Activated naive CD4-positive, alpha-beta T cell treated with Interleukin-2 at 50 U/mL for 16 hours (primary cell): ENCODE results near the gene PLSCR1.
"Not testable (repeated sequence)": the region's sequence is repeated elsewhere in the genome, so short reads cannot be mapped to it uniquely, and the experiment has no call there.

Source experiments
- DNase-seq: peaks from one replicate; pipeline ENCODE4 v3.0.0-alpha.2; 2020

PLSCR1 gene

DNA sequence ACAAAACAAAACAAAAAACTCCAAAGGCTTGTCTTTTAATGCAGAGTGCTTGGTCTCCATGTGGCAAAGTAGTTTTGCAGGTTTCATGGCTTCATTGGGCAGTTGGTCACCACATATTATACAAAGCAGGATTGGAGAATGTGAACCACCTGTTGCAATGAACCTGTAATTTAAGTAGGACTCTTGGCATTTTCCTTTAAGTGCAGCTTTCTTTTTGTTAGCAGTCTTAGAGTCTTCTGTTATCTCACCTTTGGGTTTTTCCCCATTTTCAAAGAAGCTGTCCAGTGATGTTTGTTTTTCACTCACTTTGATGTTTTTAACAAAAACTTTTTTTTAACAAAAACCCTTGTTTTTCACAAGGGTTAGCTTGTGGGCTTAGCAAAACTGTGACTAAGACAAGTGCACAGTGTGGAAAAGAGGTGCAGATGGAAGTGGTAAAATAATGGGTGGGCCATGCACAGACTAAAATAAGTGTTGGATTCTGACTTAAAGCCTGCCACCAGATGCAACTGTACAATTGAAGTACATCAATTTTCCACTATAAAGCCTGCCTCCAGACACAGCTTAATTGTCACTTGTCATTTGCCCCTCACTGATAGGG, 2.9 kb upstream of the PLSCR1 start:
- no peak for DNase-seq

DNA sequence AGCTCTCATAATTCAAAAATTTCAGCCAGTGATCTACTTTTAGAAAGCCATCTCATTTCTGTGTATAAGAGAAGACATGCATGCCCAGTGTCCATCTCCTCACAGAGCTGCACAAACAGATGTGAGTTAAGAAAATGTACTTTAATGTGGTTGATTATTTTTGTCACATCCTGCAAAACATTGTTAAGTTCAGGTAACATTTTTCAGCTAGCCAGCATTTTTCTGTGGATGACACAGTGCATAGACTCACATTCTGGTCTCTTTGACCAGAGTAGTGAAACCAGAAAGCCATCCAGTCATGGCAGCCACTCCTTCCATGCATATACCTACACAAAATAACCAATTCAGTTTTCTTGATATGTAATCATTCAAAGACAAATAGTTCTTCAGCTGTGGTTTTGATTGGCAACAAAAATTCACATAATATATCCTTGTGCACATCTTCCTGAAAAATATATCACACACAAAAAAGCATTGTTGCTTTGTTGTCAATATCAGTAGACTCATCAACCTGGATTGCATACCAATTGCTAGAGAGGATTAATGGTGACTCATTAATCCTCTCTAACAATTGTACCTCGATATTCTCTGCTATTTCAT, 2.1 kb upstream of the PLSCR1 start:
- no peak for DNase-seq

DNA sequence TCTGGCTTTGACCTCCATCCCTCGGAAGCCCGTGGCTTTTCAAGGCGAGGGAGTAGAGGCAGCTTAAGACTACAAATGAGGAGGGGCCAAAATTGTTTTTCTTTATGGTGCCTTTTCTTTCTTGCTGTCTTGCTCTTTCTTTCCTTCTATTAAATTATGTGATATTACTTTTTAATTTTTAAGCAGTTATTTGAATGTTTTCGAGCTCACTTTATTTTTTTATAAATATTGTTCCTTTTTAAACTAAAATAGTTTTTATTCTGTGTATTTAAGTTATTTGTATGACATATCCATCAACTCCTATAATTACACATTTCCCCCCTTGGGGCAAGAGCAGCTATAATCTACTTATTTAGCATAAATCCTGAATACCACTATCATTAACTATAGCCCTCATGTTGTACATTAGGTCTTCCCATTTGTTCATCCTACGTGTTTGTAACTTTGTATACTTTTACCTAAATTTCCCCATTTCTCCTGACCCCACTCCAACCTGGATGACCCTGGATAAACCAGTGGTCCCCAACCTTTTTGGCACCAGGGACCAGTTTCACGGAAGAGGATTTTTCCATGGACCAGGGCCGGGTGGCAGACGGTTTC, 622 bp upstream of the PLSCR1 start:
- no peak for DNase-seq

DNA sequence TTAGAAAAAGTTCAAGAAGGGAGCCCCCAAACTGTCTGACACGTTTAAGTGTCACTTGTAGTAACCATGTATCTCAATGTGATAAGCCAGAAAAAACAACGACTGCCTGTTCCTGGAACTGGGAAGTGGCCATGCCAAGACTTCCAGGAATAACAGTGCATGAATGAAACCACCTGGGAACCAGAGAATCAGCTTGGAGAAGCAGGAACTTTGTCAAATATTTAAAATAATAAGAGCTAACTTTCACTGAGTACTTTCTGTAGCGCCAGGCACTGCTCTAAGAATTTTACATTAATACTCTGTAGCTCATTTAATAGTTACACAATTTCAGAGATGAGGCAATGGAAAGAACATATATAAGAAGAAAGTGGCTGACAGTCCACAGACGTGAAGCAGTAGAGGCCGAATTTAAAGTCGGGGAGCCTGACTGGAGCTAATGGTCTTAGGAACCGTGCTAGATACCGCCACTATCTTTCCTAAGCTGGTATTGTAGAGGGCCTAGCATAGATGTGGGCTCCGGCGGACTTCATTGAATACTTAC, 876 bp downstream of the PLSCR1 start:
- DNase-seq, result no peak

DNA sequence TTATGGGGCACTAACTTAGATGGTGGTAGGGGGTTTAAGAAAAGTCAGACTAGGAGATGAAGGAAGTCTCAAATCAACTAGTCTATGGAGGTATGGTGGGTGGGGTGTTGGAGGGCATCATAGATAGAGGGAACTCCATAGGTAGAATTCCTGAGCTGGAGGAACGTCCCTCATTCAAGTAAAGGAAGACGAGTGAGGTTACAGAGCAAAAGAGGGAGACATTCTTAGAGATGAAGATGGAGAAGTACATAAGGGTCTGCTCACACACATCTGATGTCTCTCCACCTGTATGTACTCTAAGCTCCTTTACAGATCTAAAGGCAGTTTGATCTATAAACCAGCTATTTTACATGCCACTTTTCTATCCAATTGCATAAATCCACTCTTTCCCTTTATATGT, 1.4 kb downstream of the PLSCR1 start:
- no peak for DNase-seq

DNA sequence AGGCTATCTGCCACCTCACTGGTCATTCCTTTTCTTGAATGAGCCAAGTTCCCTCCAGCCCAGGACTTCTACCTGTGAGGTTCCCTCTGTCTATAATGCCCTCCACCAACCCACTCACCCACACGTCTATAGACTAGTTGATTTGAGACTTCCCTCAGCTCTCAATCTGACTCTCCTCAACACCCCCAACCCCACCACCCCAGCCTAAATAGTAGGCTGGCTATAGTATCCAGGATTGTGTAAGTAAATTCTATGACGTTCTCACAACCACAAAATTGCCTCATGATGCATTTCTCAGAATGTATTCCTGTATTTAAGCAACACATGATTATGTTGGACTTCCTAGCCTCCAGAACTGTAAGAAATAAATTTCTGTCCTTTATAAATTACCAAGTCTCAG, 2.2 kb downstream of the PLSCR1 start:
- no peak for DNase-seq

DNA sequence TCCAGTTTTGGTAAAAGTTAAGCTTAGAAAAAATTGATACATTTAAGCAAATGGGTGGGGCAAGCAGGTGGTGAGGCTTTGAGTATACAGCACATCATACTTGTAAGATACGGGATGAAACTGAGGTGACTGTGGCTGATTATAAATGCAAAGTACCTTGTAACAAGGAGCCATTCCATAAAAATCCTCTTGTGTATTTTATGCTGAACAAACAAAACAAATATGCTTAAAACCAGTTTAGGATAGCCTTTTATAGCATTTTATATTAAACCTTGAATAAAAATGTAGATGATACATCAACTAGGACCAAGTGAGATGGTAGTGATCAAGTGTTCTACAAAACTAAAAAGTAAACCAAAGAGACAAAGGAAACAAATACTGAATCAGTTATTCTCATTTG, 3.4 kb downstream of the PLSCR1 start:
- no peak for DNase-seq

DNA sequence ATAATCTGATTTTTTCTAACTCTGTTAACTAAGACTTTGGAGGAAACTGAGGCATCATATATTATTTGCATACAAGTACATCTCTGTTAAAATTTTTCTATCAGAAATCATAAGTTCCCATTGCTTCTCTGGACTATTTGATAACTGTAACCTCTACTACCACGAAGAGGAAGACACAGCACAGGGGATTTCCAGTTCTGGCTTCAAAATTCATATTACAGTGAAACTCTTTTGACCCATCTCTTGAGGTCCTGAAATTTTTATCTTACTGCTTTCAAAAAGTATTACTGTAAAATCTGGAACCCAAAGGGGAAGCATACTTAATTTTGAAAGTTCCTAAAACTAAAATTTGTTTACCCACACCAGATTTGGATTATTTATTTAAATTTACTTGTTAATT, 4.2 kb downstream of the PLSCR1 start:
- no peak for DNase-seq

DNA sequence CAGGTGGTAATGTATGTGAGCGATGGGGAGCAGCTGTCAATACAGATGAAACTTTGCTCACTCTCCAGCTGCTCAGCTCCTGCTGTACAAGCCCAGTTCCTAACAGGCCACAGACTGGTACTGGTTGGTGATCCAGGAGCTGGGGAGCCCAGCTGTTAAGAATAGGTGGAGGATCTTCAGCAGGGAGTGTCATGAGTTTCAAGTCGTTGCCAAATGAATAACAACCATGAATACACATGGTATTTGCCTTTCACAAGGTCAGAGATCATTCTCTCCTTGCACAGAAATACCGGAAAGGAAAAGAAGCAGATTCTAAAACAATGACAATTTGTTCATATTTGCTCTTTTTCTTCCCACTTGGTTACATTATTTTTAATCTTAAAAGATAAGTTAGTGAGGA, 5.1 kb downstream of the PLSCR1 start:
- DNase-seq, result no peak

DNA sequence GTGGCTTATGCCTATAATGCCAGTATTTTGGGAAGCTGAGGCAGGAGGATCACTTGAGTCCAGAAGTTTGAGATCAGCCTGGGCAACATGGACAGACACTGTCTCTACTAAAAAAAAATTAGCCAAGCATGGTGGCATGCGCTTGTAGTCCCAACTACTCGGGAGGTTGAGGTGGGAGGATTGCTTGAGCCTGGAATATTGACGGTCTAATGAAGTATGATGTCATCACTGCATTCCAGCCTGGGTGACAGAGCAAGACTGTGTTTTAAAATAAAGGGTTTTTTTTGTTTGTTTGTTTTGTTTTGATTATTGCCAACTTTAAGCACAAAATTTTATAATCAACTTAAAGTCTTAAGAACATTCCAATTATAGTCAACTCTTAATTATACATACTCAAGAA, 6.8 kb downstream of the PLSCR1 start:
- DNase-seq, result no peak

DNA sequence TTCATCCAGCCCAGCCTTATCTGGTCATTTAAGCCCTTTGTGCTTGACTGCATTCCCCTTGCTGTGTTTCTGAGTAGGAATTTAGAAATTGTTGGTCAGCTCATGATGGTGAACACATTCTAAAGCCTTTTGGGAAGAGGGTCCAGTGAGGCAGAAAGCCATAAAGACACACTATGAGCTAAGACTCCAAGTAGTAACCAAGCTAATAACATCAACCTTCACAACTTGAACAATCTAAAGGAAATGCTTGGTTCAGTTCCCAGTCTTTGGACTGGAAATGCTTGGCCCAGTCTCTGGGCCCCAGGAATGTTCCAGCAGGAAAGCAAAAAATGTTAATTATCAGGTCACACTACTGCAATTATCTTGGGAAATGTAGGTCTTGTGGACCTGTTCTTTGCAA, 7.7 kb downstream of the PLSCR1 start:
- no peak for DNase-seq

DNA sequence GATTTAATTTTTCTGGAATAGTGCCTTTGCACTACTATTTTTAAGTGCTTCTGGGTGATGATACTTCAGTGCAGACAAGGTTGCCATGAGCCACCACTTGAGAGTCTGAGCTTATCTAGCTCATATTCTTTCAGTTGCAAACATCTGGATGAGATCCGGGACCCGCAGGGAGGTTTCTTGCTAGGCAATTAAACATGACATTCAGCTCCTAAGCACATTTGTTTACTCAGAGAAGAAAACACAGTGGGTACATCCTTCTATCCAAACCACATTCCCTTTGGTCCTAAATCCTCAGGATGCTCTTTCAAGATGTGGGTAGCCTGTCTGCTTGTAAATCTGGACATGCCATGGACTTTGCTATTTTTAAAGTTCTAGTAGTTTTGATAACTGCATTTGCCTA, 12.0 kb downstream of the PLSCR1 start:
- no peak for DNase-seq

DNA sequence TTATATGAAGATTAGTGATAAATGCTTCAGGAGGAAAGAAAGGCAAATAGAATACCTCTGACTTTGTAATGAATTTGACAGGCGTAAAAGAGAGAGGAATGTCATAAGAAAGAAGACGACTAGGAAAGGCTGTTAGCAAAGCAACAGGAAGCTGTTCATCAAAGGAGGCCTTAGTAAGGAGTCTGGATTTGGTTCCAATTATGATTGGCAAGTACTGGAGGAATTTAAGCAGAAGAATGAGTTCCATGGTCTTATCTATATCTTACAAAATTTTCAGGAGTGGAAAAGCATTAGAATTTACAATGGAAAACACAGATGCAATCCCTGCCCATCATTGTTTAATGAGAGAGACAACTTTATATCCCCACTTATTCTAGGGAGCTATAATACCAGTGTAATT, 13.8 kb downstream of the PLSCR1 start:
- DNase-seq, result no peak

DNA sequence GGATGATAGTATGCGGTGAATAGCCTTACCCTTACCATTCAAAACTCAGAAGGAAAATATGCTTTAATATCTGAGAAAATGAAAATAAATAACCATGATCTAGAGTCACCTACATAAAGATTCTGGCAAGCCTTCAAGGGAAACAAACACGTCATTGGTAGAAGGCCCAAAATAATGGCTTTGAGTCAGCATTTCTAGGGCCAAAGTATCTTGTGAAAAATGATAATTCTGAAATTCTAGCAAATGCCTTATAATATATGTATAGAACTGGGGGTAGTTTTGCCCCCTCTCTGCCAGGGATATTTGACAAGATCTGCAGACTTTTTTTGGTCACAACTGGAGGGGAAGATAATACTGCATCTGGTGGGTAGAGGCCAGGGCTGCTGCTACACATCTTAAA, 15.4 kb downstream of the PLSCR1 start:
- DNase-seq, result no peak

DNA sequence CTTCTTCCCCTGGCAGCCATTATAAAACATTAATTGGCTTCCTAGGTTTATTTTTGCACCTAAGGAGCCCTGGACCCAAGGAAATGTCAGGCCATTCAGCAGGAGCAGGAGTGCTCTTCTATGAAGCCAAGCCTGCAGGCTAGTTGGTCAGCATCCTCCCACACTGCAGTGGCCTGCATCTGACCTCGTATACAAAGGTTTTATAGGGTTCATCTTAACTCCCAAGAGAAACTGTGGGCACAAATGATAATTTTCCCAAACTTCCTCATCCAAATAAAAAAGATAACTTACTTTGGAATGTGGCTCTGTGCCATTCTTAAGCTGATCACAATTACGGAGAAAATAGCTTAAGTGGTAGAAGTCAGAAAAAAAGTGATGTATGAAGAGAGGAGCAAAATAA, 19.4 kb downstream of the PLSCR1 start:
- no peak for DNase-seq

DNA sequence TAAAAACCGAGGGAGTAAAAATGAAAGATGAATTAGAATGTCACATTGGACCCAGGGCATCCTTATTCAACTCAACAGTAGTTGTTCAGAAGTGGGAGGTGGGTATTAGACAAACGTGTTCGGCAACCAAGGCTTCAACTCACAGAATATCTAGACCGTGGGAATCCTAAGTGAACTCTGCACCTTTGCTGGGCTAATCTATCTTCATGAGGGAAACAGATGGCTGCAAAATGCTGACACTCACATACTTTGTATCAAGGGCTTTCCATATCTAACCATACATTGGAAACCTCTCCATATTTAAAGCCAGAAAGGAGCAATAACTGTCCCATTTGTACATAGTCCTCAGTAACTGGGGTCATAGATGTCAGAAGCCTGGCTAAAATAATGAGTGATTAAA, 20.9 kb downstream of the PLSCR1 start:
- no peak for DNase-seq

DNA sequence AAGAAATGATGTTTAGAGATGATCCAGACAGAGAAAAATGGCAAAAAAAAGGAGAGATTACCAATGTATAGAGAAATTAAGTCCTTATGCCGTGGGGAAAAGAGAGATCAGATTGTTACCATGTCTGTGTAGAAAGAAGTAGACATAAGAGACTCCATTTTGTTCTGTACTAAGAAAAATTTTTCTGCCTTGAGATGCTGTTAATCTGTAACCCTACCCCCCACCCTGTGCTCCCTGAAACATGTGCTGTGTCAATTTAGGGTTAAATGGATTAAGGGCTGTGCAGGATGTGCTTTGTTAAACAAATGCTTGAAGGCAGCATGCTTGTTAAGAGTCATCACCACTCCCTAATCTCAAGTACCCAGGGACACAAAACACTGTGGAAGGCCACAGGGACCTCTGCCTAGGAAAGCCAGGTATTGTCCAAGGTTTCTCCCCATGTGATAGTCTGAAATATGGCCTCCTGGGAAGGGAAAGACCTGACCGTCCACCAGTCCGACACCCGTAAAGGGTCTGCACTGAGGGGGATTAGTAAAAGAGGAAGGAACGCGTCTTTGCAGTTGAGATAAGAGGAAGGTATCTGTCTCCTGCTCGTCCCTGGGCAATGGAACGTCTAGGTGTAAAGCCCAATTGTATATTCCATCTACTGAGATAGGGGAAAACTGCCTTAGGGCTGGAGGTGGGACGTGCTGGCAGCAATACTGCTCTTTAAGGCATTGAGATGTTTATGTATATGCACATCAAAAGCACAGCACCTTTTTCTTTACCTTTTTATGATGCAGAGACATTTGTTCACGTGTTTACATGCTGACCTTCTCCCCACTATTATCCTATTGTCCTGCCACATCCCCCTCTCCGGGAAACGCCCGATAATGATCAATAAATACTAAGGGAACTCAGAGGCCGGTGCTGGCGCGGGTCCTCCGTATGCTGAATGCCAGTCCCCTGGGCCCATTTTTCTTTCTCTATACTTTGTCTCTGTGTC, 21.9 kb downstream of the PLSCR1 start:
- not testable (repeated sequence) for DNase-seq

DNA sequence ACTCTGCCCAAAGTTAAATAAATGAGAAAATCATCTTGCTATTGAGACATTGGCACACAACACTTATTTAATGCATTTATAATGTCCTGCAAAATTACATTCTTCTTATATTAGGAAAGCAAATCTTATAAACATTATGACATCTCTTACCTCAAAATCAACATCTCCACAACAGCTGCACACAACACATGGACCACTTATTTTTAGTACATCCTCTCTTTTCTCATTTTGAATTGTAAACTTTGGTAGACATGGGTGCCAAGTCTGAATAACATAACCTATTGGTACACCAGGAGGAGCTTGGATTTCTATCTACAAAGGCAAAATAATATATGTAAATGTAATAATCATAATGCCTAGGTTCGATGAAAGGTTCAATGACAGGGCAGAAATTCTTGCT, 23.0 kb downstream of the PLSCR1 start:
- no peak for DNase-seq

DNA sequence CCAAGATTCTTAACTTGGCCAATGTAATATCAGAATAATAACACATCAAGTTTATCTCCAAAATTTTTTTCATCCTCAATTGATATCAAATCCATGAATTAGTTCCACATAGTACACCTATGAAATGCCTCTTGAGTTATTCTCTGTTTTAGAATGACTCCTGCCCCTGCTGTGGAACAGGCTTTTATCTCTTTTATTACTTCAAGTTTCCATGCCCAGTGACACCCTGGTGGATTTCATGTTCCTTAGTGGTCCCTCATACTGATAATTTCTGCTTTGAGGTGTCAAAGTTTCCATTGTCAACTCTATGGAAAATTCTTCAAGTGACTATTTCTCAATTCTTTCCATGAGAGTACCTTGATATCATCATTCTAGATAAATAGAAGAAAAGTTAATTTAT, 24.6 kb downstream of the PLSCR1 start:
- no peak for DNase-seq

DNA sequence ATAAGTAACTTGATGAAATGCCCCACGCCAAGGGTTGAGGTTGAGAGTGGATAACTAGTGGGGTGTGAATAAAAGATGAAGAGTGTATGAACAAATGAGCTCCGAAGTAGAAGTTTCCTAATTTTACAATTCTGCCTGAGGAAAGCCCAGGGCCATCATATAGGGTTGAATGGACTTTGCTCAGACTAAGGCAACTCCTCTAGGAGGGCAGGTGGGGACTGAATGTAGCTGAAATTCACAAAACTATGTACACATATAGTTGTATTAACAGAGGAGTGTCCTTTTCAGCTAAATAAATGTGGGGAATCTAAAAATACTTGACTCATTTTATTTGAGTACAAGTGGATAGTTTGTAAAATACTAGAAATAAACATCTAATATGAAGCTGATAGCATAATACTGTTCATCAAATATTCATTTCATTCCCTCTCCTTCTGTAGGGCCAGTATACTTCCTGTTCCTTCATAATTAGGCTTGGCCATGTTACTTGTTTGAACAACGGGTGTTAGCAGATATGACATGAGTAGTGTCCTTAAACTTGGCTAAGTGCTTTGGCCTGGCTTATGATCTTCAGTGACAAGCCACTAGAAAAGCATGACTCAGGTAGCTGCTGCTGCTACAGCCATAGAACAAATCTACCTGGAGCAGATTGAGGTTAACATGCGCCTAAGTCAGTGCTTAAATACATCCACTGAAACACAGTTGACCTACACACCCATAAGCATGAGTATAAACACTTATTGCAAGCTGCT, 26.5 kb downstream of the PLSCR1 start:
- no peak for DNase-seq

DNA sequence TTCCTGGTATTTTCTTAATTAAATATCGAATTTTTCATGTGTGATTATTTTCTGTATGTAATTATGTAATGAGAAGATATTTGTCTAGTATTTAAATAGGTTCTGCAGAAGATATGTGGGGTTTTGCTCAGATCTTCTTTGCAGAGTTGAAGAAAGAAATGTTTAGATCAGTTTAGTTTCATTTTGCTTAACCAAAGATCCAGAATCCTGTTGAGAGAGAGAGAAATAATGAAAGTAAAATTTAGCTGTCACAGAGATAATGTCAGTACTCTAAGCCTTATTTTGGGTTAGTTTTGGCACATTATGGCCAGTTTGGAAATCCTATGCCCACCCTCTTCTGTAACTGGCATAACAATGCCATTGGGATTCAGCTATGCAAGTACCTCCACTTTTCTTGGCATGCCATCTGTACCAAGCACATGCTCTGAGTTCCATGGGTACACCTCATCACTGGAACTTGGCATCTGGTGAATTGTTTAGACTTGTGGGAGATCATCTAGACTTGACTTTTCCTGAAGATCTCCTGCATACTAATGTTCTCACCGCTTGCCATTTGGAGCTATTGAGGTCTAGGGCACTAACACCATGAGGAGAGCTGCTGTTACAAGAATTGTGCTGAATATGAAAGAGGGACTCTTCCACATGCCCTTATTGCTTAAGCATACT, 30.9 kb downstream of the PLSCR1 start:
- DNase-seq, result no peak
